Cortex of kidney (tissue), 1 donor: Measurements from ENCODE around the gene ITPK1.

Experiments
- DNase-seq: peaks from one replicate; lab custom pipeline; 2025; lab: John Stamatoyannopoulos, UW

Gene ITPK1

DNA sequence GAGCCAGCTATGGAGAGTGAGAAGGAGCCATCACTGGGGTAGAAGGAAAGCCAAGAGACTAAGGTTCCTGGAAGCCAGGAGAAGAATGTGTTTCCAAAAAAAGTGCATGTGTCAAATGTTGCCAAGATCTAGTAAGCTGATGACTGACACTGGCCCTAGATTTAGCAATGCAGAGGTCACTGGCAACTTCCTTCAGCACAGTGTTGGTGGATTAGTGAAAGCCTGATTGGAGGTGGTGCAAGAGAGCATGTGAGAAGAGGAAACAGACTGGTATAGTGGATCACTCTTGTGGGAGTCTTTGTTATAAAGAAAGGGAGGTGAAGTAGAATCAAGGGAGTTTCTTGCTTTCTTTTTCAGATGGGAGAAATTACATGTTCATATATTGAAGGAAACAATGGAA, 226.8 kb downstream of the ITPK1 start:
- DNase-seq: no peak

DNA sequence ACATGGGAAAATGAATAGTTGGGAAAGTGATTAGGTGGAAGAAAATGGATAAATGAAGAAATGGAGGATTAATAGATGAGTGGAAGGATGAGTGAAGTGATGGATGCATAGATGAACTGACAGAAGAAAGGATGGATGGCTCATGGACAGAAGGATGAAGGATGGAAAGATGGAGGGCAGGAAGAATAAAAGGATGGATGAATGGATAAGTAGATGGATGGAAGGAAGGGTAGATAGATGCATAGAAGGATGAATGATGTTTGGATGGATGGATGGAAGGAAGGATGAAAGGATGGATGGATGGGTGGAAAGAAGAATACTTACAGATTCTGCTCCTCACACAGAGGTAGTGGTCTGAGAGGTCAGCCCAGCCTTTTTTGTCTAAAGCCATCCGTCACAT, 228.6 kb downstream of the ITPK1 start:
- no peak for DNase-seq
